GM21381 (cell line): Measurements from ENCODE around the gene FRMD4A.
A peak's percentile ranks its signal among the peaks of the same experiment; 100 is the strongest.
"Not testable (repeated sequence)": the region's sequence is repeated elsewhere in the genome, so short reads cannot be mapped to it uniquely, and the experiment has no call there.

Source experiments
- ATAC-seq: cut with Tn5 transposase; IDR thresholded peaks from one replicate; pipeline ENCODE4 v1.9.1; 2021; ENCODE audit warnings: mild to moderate bottlenecking, moderate library complexity; ENCODE audit not compliant: unreplicated experiment

FRMD4A gene

GRCh38 chr10:13925971-13926780, 404.5 kb downstream of the FRMD4A start:
- no peak for ATAC-seq

- ATAC-seq: no peak
Observed at GRCh38 chr10:13924040-13924725, 406.5 kb downstream of the FRMD4A start.

- no peak for ATAC-seq
Observed at GRCh38 chr10:13922586-13922985, 408.1 kb downstream of the FRMD4A start.

DNA sequence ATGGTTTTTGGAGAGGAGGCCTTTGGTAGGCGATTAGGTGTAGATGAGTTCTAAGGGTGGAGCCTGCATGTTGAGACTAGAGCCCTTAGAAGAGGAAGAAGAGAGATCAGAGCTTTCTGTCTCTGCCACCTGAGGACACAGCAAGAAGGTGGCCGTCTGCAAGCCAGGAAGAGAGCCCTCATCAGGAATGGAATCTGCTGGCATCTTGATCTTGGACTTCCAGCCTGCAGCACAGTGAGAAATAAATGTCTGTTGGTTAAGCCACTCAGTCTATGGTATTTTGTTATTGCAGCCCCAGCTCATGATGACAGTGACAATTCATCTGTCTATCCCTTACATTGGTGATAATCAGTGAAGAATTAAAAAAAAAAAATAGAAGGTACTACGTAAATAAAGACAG, 408.8 kb downstream of the FRMD4A start:
- no peak for ATAC-seq

GRCh38 chr10:13921131-13921530, 409.6 kb downstream of the FRMD4A start:
- not testable (repeated sequence) for ATAC-seq

DNA sequence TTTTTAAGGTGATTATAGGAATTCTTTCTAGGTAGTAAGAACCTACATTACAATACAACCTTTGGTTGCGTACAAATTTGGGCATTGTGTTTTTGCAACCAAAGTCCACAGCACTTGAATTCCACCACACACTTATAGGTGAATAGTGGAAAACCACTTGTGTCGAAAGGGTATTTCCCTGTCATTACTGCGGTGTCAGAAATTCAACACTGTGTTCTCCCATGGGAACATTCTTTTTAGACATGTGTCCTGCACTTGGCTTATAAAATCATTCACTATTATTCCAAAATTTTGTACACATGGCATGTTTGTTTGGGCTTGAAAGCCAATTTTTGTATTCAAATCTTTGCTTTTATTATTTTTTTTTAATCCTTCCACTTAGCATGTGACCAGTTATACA, 410.3 kb downstream of the FRMD4A start:
- no peak for ATAC-seq

- no peak for ATAC-seq
Observed at GRCh38 chr10:13920031-13920430, 410.7 kb downstream of the FRMD4A start.

DNA sequence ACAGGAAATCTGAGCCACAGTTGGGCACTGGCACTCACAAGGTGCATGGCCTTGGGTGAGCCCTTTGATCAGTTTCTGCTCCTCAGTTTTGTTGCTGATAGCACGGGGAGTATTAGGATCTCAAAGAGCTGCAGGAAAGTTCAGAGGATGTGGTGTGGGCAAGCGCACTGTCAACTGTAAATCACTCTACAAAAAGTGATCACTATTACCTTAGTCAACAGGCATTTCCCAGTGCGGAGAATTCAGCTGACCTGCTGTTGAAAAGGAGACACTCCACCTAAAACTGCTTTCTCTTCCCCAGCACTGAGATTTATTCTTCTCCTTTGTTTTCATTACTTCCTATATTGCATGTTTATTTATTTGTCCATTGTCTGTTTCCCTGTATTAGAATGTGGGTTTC, 412.9 kb downstream of the FRMD4A start:
- ATAC-seq: no peak

- ATAC-seq: peak; percentile 39
Observed at GRCh38 chr10:13916384-13916947, 414.3 kb downstream of the FRMD4A start.

DNA sequence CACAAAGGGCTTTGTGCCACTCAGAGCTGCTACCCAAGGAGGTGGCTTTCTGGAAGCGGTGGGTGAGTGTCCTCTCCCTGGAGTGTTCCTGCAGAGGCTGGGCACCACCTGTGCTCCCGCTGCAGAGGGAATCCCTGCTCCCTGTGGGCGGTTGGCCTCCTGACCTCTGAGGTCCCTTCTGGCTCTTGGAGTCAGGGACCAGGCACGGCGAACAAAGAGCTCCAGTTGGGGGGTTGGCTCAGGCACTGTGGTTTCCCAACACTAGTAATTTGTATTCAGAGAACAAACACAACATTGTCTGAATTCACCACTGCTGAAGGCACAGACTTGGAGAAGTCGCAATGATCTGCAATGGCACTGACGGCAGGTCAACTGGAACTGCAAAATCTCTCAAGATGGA, 415.0 kb downstream of the FRMD4A start:
- no peak for ATAC-seq

- no peak for ATAC-seq
Observed at GRCh38 chr10:13913897-13914296, 416.8 kb downstream of the FRMD4A start.

DNA sequence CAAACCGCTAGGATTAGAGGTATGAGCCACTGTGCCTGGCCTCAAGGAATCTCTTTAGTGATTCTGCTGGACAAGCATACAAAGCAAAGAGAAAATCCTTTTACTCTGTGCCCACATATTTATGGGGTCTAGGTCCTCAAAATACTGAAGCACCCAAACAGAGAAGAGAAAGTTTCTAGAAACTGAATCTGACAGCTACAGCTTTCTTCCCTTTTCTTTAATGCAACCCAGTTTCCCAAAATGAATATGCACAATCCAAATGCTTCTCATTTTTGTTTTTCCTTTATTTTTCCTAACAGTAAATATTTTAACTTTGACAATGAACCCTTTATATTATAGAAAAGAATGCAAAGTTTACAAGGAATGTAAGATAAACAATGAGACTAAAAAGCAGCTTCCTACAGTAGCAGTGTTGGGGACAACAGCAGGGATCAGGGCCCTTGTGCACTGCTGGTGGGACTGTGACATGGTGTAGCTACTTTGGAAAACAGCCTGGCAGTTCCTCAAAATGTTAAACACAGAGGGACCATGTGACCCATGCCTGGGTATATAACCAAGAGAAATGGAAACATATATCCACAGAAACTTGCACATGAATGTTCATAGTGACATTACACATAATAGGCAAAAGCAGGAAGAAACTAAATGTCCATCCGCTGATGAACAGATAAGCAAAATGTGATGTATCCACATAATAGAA, 418.8 kb downstream of the FRMD4A start:
- ATAC-seq: no peak

DNA sequence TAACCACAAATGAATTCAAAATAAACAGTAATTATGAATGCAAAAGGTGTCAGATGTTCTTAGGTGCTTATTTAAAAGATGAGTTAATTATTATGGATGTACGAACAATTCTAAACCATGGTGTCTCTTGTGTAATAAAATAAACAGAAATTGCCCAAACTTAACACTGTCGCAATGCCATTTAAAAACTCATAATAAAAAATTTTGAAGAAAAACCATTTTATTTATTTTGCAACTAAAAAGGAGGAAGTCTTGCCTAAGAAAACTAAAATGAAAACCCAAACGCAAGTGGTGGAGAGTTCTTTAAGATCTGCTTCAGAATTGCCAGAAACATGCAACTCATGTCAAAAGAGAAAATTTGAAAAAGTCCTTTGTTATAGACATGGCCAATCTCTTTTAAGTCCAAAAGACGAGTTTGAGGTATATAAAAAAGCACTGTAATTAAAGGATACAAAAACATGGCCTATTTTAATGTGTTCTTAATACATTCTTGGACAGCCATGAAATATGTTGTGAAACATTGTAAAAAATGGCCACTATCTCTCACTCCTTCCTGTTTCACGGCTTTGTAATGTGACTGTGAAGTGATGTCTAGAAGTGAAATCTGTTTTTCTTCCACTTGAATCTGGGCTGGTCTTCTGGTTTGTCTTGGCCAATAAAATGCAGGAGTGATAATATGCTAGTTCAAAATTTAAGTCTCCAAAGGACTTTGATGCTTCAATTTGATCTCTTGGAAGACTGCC, 421.0 kb downstream of the FRMD4A start:
- no peak for ATAC-seq

DNA sequence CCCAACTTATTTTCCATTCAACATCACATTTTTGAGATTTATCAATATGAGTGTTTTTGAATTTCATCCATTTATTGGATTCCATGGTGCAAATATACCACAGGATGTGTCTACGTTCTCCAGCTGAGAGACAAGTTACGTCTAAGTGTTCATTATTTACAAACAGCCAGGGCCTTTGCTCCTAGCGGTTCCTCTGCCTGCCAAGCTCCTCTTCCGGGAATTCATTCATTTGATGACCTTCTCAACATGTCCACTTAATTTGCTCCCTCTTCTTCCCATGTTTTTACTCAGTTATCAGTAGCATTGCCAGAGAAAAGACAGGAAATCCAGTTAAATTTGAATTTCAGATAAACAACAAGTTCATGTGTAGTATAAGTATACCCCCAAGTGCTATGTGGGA, 422.2 kb downstream of the FRMD4A start:
- no peak for ATAC-seq

DNA sequence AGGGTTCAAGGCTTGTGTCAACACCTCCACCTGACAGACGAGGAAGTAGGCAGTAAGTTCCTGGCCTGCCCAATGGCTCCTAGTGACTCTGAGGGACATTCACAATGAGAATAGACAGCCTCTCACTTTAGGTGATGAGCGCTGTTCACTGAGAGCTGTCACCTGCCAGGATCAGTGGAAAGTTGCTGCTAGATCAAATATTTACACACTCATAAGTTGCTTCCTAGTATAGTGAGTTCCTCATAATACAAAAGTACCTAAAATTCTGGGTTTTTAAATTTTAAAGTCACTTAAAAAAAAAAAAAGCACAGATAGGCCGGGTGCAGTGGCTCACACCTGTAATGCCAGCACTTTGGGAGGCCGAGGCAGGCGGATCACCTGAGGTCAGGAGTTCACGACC, 423.2 kb downstream of the FRMD4A start:
- no peak for ATAC-seq

DNA sequence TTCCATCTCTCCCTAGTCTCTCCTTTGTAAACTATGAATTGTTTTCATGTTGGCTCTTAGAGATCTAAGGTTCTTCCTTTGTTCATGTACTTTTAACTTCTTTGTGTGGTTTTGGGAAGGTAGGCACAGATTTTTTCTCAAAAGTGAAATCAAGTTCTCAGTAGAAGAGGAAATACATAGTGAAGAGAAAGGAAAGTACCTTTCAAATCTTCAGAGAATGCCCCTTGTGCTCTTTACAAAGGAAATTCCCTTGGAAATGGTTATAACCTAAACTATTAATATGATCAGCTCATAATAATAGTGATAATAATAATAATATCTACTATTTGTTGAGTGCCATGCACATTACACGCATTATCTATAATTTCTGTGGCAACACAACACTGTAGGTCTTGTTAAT, 425.4 kb downstream of the FRMD4A start:
- no peak for ATAC-seq

- ATAC-seq: no peak
Observed at GRCh38 chr10:13904064-13904463, 426.7 kb downstream of the FRMD4A start.

DNA sequence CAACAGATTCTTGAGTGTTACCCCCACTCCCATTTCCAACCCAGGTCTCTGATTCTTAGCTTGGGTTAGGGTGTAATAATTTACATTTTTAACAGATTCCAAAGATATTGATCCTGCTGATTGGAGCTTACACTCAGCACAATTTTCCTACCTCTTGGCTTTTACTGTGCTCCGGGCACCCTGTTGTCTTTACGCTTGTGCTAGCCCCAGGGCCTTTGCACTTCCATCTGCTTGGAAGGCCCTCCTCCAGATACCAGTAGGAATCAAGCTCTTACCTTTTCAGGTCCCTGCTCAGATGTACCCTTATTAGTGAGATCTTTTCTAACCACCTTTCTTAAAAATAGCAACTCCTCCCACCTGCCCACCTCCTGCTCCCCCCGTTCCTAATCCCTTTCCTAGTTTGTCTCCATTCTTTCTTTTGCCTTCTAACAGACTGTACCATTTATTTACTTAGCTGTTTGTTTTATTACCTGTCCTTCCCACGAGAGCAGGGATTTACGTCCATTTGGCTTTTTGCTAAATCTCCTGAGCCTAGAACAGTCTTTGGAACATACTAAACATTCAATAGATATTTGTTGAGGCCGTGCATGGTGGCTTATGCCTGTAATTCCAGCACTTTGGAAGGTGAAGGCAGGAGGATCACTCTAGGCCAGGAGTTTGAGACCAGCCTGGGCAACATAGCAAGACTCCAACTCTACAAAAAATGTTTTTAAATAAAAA, 427.7 kb downstream of the FRMD4A start:
- ATAC-seq: no peak

DNA sequence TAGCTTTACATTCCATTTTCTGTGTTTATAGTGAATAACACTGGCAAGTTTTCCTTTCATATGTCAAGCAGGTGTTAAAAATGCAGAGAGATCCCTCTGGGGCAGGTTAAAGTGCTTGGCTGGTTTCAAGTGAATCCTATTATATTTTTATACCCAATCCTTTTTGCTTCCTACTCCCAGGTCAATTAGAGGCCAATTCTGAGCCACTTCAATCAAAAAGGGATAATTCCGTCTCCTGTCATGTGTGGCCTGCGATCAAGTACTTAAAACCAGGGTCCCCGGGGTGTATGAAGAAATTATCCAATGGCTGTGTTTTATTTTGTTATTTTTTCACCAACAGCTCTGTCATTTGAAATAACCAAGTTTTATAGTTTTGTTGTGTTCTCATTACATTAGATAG, 430.8 kb downstream of the FRMD4A start:
- no peak for ATAC-seq

DNA sequence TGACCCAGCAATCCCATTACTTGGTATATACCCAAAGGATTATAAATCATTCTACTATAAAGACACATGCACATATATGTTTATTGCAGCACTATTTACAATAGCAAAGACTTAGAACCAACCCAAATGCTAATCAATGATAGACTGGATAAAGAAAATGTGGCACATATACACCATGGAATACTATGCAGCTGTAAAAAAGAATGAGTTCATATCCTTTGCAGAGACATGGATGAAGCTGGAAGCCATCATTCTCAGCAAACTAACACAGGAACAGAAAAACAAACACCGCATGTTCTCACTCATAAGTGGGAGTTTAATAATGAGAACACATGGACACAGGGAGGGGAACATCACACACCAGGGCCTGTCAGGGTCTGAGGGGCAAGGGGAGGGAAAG, 434.6 kb downstream of the FRMD4A start:
- not testable (repeated sequence) for ATAC-seq
